Activated T-cell treated with anti-CD3 and anti-CD28 coated beads, Interleukin-2, amount 50 U/mL, for 1 hour (primary cell): ENCODE data around the gene PLA2G4E.

ENCODE experiments used
- DNase-seq: peaks from one replicate; pipeline ENCODE4 v3.0.0-alpha.2; 2020

PLA2G4E gene

GRCh38 chr15:41932101-41932500 lies 88.7 kb downstream of the PLA2G4E start:
- no peak for DNase-seq
